CD1c-positive myeloid dendritic cell (primary cell): ENCODE data around the gene SLC25A26.

Source experiments
- DNase-seq: peaks from one replicate; pipeline ENCODE4 v3.0.0-alpha.2; 2016; ENCODE audit errors: extremely low spot score

Gene SLC25A26

DNA sequence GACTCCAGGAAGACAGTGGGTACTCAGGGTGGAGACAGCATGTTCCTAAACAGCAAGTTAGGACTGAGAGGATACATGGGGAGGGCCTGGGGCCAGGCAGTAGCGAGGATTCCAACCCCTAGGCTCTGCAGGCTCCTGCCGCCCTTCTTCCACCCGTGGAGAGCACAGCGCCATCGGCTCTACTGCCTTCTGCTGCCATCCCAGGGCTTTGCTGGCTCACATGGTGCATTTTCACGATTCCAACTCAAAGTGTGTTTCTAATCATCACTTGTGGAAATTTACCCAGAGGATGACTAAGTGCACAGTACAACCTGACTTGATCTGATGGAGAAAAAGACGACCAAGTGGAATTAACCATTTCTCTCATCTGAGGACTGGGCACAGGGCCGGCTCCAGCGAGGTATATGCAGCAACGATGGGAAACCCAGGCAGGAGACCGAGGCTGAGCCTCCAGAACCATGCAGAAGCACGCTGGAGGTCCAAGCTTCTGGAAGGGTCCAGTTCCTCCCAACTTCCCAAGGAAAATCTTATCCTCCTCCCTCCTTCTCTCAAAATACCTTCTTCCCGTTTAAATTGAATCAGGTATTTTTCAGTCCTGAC, 175.5 kb downstream of the SLC25A26 start:
- DNase-seq: no peak

DNA sequence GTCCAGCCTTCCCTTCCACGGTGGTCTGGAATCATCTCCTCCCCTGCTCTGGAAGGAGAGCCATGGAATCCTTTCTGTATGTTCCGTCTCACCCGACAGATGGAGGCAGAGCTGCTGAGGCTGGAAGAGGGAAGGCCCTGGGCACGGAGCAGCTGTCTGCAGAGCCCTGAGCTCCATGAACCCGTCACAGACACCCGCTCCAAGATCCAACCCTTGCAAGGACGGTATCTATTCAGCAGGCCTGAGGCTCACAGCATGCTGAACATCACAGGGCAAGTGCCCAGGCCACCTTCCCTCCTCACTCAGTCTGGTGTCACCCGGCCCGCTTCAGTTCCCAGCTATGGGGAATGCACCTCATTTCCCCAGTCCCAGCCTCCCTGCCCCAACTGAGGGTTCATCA, 176.1 kb downstream of the SLC25A26 start:
- DNase-seq: no peak

DNA sequence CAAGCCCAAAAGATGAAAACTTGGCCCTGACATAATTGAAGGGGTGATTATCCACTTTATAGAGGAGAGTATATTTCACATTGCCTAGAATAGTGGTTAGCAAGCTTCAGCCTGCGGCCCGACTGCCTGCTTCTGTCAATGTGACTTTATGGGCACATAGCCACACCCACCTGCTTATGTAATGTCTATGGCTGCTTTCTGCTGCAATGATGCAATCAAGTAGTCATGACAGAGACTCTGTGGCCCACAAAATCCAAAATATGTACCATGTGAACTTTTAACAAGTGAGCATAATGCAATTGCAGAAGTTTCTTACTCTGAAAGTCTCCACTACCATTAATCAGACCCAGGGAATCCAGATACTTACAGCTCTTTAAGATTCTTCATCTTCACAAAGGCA, 176.9 kb downstream of the SLC25A26 start:
- peak; percentile 7 for DNase-seq

DNA sequence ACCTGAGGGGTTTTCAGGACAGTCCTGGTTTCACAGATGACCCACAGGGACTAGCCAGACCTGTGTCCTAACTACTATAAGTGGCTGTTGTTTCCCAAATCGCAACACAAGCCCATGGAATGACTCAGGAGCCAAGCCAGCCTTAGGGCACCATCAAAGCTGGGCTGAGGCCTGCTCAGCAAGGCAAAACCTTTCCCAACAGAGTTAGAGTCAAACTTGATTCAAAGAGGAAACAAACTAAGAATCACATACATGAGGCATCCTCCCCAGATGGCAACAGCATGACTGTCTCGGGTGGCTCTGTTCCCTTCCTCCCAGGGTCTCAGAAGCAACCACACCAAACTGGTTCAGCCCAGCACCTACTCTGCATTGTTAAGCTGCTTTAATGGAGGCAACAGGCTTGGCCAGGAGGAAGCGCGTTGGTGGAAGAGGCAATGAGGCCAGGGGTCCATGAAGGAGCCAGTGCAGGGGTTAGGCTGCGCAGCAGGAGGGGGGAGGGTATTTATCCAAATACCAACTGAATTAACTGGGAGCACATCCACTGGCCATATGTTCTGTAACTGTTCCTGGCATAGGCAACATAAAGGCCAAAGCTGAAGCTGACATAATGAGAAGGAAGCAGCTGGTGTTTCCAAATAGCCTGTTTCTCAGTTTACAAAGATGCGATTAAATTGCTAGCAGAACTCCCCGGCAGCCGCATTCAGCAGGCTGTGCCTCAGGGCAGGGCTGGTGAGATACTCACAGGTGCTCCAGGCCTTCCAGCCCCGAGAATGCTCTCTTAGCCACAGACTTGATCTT, 177.6 kb downstream of the SLC25A26 start:
- no peak for DNase-seq

DNA sequence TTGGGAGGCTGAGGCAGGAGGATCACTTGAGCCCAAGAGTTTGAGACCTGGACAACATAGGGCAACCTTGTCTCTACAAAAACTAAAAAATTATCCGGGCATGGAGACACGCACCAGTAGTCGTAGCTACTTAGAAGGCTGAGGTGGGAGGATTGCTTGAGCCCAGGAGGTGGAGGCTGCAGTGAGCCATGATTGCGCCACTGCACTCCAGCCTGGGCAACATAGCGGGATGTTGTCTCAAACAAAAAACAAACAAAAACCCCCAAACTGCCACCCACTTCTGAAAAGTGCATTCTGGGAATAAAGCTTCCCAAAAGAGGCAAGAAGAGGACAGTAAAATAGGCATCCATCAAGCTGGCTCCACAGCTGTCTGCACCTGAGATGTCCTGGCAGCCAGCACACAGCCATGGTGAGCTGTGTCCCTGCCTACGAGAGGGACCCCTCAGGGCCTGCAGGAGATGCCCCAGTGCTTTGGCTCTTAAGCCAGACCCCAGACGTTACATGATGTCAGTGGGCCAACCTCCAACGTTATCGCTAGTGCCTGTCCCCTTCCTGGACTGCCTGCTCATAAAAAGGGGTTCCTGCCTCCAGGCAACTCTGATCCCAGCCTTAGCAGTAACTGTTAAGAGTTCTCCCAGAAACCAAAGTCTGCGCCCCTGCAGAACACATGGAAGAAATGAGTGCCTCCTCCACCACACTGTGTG, 178.9 kb downstream of the SLC25A26 start:
- no peak for DNase-seq

DNA sequence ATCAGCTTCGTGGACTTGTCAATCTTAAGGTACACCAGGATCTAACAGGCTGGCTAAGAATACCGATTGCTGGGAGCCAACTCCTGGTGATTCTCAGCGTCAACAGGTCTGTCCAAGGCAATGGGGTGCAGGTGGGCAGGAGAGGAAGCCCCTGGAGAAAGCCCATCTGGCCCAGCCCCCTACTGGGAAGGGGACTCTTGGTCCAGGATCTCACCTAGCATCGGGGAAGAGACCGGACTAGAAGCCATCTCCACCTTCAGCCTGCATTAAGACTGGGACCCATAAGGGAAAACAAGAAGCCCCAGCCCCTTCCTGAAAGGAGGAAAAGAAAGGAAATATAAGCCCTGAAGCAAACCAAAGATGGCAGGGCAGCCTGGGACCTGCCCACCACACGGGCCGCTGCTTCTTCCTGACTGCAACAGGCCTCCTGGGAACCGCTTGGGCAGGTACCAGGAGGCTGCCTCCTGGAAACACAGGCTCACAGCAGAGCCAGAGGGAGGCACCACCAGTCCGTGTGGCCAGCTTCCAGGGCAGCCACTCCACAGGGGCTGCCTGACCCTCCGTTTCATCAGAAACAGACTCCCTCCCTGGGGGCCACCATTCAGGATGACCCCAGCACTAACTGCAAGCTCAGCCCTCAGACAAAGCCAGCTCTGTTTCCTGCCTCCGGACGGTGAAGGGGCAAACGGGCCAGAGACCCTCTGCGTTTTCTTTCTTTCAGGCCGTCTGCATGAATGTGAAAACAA, 179.8 kb downstream of the SLC25A26 start:
- DNase-seq: no peak

DNA sequence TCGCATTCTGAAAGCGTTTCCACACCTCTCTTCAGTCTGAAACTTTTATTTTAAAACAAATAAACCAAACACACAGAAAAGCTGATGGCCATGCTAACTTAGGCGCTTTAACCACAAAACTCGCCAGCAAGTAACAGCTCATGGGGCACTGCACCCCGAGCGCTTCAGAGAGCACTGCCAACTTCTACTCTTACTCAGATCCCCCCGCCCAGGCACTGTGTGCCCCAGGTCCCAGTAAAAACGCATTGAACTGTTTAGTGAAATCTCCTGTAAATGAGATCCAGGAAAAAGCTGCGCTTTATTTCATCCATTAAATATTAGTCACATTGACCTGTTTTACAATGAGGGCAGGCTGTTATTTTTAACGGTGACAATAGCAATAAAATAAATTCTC, 180.4 kb downstream of the SLC25A26 start:
- no peak for DNase-seq

DNA sequence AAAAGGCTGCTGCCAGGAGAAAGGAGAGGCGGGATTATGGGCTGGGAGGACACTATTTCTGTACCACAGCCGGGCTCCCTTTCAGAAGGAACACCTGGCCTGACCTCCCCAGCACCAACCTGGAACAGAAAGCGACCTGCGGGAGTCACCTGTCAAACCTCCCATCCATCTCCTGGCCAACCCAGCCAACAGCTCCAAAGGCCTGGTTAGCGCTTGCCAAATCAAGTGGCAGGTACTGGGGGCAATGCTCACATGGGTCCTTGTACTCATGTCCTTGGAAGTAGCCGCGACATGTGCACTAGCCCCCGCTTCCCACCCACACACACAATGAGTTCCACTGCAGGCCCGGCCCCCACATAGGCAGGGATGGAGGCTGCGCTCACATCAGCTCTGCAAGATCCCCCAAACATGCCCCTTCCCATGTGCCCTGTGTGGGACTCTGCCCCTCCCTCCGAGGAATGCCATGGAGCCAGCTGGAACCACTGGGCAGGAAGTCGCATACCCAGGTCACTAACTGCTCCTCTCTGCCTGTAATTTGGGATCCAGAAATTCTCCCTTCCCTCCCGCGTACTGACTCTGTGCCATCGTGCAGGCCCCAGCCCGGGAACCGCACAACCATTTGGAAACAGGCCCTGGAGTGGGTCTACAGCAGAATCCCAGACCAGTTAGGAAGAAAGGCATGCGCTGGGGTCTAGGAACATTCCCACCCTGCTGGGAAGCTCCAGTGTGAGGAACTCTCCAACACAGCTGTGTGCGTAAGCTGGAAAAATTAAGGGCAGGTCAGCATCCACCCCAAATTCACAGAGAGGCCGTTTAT, 181.1 kb downstream of the SLC25A26 start:
- DNase-seq: no peak

DNA sequence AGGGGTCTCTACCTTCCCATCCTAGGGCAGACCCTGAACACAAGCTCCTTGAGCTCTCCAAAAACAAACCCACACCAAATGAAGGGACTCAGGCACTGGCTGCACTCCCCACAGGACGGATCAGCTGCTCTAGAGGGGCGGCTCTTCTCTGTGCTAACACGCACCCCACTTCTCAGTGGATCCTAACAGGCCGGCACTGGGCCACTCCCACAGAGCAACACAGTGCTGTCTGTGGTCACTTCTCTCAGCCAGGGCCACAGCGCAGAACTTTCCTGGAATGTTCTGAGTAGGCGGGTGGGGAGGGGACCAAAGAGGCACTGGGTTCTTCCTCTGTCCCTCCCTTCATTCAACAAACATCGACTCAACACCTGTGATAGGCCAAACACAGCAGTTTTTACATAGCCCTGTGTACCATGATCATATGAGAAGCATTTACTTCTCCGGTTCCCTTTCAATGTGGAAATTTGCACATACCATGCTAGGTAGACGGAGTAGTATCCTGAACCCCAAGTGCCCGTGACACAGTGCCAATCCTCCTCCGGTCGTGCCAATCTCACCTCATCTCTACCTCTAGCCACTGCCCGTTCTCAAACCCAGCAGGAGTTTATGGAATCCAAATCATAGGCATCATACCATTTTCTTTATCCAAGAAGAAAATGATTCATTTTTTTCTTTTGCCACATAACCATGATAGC, 181.9 kb downstream of the SLC25A26 start:
- DNase-seq: no peak

DNA sequence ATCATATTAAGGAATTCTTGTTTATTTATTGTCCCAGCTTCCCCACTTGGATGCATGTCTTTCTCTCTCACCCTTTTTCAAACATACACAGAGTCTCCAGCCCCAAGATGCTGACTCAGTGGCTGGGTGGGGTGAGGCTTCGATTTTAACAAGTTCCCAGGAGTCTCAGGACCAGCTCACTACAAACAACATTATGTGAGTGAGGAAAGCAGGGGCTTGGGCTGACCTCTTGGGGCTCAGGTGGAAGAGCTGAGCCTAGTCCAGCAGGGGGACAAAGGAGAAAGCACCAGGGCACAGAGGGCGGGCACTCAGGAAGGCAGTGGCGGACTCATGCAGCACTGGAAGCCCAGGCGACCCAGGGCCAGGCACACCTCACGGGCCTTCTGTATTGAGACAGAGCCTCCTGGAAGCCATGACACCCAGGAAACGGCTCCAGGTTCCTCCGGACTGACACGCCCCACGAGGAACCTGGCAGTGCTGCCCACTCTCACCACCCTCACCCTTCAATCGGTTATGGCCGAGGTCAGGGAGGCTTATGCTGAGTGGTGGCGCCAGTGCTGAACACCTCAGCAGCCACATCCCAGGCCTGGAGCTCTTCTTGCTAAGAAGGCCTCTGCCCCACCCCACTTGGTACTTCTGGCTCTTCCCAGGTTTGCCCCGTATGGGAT, 182.7 kb downstream of the SLC25A26 start:
- no peak for DNase-seq

DNA sequence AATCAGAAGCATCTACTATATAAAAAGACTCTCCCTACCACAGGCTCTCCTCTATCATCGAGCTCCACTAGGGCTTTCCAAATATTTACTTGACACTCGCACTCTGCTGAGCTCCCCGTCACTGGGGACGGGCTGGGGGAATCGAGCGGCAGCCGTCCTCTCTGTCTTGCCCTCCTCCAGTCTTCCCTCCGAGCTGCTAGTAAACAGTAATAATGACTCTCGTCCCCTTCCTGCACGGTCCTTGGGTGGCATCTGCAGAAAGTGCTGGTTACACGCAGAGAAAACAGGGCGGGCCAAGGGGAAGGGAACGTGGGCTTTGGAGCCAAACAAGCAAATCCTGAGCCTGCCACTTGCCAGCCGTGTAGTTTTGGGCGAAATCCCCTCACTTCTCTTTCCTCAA, 183.4 kb downstream of the SLC25A26 start:
- DNase-seq: no peak

DNA sequence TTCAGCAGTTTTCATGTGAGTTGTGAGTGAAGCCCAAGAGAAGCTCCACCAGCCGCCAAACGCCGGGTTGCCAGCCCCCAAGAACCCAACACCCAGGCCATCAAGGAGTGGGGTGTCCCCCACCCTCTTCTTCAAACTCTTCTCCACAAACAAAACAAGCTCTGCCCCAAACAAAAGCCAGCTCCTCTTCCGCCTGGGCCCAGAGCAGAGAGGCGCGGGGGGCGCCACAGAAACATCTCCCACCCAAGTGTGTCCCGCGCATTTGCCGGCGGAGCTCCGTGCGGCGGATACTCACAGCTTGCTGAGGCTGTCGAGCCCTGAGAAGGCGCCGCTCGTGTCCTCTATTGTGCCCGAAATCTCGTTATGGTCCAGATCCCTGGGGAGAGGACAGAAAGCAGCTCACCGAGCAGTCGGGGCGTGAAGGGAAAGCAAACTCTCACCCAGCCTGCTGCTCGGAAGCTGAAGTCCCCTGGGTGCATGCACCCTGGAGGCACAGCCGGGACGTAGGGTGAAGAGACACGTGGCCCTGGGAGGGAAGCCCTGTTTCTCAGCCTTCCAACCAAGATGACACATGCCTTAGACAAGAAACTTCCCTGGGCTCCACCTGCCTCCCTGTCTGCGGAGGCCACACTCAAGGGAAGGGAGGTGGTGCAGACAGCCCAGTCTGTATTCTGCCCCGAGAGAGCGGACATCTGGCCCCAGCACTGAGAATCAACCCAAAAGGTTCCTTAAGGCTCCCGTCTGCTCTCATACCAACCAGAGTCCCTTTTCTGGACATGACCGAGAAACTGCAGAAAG, 184.3 kb downstream of the SLC25A26 start:
- no peak for DNase-seq

DNA sequence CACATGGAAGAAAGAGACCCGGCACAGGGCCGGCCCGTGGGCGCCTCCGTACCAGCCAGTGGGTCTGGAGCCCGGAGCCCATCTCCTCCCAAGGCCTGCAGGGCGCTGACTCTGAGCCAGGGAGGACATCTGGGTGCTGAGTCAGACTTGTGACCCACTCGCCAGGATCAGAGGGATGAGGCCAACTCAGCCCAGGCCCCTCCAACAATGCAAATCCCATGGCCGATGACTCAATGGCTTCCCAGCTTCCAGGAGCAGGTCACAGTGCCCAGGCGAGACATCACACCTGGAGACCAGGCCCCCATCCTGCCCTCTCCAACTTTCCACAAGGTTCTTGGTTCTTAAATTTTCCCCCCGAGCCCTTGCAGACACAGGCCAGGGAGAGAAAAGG, 184.9 kb downstream of the SLC25A26 start:
- DNase-seq: no peak

DNA sequence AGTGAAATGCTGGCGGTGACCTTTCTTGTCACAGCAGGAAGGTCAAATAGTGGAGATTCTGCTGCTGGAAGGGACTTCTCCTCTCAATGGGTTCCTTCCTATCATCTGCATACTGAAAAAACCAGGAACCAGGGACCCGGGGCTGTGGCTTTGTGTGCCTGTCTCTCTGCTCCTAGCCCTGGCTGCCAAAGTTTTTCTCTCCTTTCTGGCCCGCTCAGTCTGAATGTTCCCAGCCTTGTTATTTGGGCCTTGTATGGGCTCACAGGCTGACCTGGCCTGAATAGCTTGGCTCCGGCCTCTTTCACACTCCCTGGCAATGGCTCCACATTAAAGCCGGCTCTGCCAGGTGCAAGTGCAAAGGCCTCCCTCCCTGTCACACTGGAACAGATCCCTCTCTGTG, 185.4 kb downstream of the SLC25A26 start:
- DNase-seq: no peak

DNA sequence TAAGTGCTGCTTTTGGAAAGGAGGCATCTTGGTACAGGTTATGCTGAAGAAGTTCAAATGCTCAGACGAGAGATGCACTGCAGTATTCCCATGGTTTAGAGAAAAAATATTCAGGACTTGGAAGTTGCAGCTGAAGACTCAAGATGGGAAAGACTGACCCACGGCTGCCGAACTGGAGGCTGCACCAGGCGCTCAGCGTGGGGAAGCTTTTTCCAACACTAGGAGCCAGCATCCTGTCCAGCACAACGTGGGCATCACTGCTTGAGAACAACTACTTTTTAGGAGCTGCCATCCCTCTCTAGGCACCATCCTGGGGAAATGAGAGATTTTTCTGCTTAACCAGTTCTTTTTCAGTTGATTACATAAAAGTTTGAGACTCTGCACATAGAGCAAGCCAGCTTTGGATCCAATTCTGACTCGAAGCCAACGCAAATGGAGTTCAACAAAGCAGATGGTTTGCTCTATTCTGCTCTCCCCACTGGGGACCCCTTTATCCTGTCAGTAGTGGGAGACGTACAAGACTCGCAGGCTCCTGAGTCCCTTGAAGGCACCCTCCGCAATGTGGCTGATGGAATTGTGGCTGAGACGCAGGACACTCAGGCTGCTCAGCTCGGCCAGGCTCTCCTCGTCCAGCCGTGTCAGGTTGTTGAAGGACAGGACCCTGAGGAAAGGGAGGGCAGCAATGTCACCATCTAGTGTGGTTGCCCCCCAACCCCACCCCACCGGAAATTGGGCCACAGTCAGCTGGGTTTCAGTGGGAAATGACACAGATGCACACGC, 186.2 kb downstream of the SLC25A26 start:
- no peak for DNase-seq

DNA sequence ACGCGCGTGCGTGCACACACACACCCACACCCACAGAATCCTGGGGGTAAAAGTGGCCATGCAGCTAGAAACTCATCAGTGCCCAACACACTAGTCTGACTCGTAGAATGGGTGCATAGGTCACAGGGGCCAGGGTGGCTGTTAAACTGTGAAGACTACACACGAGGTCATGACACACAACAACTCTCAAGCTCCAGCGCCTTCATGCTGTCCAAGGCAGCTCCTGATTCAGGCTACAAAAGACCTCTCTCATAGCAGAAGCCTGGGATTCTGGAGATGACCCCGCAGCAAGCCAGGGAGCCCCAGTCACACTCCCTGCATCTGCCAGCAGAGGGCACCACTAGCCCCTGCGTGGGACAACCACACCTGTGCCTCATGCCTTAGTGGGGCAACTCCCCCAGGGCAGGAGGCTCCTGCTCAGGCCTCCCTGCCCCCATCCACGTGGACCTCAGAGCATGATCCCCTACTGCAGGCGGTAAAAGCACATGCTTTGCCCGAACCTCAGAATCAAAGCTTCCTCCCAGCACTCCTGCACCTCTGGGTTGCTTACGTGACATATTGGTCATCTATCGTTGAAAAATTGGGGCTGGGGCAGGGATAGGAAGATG, 186.9 kb downstream of the SLC25A26 start:
- peak; percentile 54 for DNase-seq

DNA sequence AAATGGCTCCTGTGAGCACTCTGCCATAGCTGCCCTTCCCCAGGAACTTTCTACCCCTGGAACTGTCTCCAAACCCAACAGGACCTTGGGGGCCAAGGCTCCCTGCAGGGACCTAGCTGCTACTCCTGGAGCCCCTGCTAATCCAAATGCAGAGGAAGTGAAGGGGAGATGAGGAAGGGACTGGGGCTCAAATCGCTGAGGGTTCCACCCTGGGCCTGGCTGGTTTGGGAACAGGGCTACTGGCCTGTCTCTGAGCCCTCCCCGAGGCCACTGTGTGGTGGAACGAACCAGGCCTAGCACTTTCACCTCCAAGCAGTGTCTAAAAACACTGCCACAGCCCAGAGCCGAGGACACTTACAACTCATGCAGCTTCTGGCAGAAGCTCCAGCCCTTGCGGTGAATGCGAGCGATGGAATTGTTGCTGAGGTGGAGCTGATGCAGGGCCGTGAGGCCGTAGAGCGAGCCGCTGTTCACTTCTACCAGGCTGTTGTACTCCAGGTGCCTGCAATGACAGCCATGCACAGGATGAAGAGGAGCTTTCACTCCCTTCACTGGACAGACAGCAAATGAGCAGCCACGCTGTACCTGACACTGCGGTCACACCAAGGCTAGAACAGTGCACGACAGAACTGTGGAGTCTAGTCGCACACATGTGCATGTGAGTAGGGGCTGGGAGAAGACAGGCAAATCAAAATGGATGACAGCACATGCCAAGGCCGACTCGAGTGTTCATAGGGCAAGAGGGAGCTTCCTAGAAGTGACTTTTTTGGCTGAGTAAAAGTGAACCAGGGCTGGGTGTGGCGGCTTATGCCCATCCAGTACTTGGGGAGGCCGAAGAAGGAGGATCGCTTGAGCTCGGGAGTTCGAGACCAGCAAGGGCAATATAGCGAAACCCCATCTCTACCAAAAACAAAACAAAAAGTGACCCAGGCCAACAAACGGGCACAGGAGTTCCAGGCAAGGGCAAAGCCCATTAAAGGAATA, 189.3 kb downstream of the SLC25A26 start:
- no peak for DNase-seq
